B cell (primary cell): ENCODE measurements around the gene AHNAK. TPM values are rescaled to one million over a fixed set of nuclear protein-coding genes. Genes with fewer than 3 reads are reported as not detected.
"Not testable (repeated sequence)": the region's sequence is repeated elsewhere in the genome, so short reads cannot be mapped to it uniquely, and the experiment has no call there.

Experiments
- ATAC-seq: fragments of 200-7000 bp; cut with Tn5 transposase; one replicate; pipeline ENCODE4 v1.10.0; 2021; ENCODE audit warnings: low read depth, mild to moderate bottlenecking, moderate number of reproducible peaks, moderate library complexity
- CTCF ChIA-PET: fragments of 350-600 bp; sonication (Branson Sonifier 250); formaldehyde crosslinking; loops from one replicate; lab custom pipeline; 2021; ENCODE audit warnings: antibody characterized with exemption, inconsistent platforms; lab: Charles Lee
- POLR2A ChIA-PET: fragments of 350-600 bp; sonication (Branson Sonifier 250); formaldehyde crosslinking; loops from one replicate; lab custom pipeline; 2021; ENCODE audit warnings: antibody characterized with exemption; lab: Charles Lee
- DNase-seq: peaks from one replicate; pipeline ENCODE4 v3.0.0; 2013
- H2AFZ ChIP-seq: 2 replicates; pipeline ENCODE4 v1.6.1; 2012; ENCODE audit warnings: mild to moderate bottlenecking, low read depth, low read length; ENCODE audit not compliant: insufficient read depth, poor library complexity, severe bottlenecking
- H3K27ac ChIP-seq, 2 donors: 1 replicate in 1 of 2; 2 replicates in 1 of 2; pipeline ENCODE4 v1.5.1; 2012 to 2013; ENCODE audit warnings: low read length in 2 of 2, mild to moderate bottlenecking in 2 of 2, moderate library complexity in 1 of 2
- H3K27me3 ChIP-seq, 4 experiments: fragments of 200-600 bp in 1 of 4; sonication (generic) in 1 of 4; replicated peaks in 1 of 4; 1 replicate in 2 of 4; 2 replicates in 2 of 4; pipeline versions ENCODE4 v1.6.1 to v1.7.0; 2013 to 2016; ENCODE audit warnings: low read length in 3 of 4, mild to moderate bottlenecking in 2 of 4, mixed read lengths in 1 of 4, moderate library complexity in 1 of 4; ENCODE audit not compliant: insufficient read depth in 4 of 4, control insufficient read depth in 3 of 4; ENCODE audit errors: control extremely low read depth in 1 of 4
- H3K36me3 ChIP-seq, 2 experiments: replicated peaks in 1 of 2; 1 replicate in 1 of 2; 2 replicates in 1 of 2; pipeline versions ENCODE4 v1.6.1 to v1.7.1; 2013; ENCODE audit warnings: low read length in 1 of 2; ENCODE audit not compliant: insufficient read depth in 2 of 2, control insufficient read depth in 1 of 2; ENCODE audit errors: control extremely low read depth in 1 of 2, extremely low read depth in 1 of 2
- H3K4me1 ChIP-seq, 2 donors: fragments of 200-600 bp in 1 of 2; sonication (generic) in 1 of 2; 1 replicate in 1 of 2; 2 replicates in 1 of 2; pipeline versions ENCODE4 v1.5.1 to v1.6.1; 2013 to 2017; ENCODE audit warnings: low read length in 2 of 2; ENCODE audit not compliant: control insufficient read depth in 2 of 2, insufficient read depth in 2 of 2
- H3K4me2 ChIP-seq: replicated peaks from 2 replicates; pipeline ENCODE3; 2012; ENCODE audit warnings: mild to moderate bottlenecking, low read depth, low read length; ENCODE audit not compliant: poor library complexity, severe bottlenecking
- H3K4me3 ChIP-seq, 5 experiments: fragments of 200-600 bp in 1 of 5; sonication (generic) in 1 of 5; 1 replicate in 3 of 5; 2 replicates in 2 of 5; pipeline versions ENCODE4 v1.5.1 to v1.7.0; 2011 to 2016; ENCODE audit warnings: low read length in 4 of 5, mild to moderate bottlenecking in 4 of 5, low read depth in 2 of 5, control low read depth in 1 of 5, moderate library complexity in 1 of 5; ENCODE audit not compliant: insufficient read depth in 1 of 5; ENCODE audit errors: control extremely low read depth in 1 of 5, extremely low read depth in 1 of 5
- H3K79me2 ChIP-seq: fragments of 200-600 bp; sonication (generic); one replicate; pipeline ENCODE4 v1.6.0; 2016; ENCODE audit warnings: low read length; ENCODE audit not compliant: control insufficient read depth, insufficient read depth
- H3K9ac ChIP-seq: fragments of 200-600 bp; sonication (generic); 2 replicates; pipeline ENCODE4 v1.6.1; 2017; ENCODE audit warnings: mild to moderate bottlenecking, low read length, moderate library complexity
- H3K9me3 ChIP-seq, 3 donors: one replicate each; pipeline versions ENCODE4 v1.6.1 to v1.7.1; 2013; ENCODE audit warnings: low read length in 2 of 3; ENCODE audit not compliant: control insufficient read depth in 2 of 3, insufficient read depth in 1 of 3; ENCODE audit errors: control extremely low read depth in 1 of 3
- H4K20me1 ChIP-seq: 2 replicates; pipeline ENCODE4 v1.6.0; 2012; ENCODE audit warnings: mild to moderate bottlenecking, low read length; ENCODE audit not compliant: insufficient read depth, control insufficient read depth, poor library complexity, severe bottlenecking
- H3K27ac Mint-ChIP-seq: one replicate; pipeline ENCODE4 v1.8.0; 2021; ENCODE audit warnings: mixed read lengths
- H3K27me3 Mint-ChIP-seq: one replicate; pipeline ENCODE4 v1.8.0; 2021; ENCODE audit warnings: mixed read lengths
- H3K4me1 Mint-ChIP-seq: one replicate; pipeline ENCODE4 v1.8.0; 2021; ENCODE audit warnings: mixed read lengths
- H3K4me3 Mint-ChIP-seq: one replicate; pipeline ENCODE4 v1.8.0; 2021; ENCODE audit warnings: mixed read lengths
- H3K9me3 Mint-ChIP-seq: one replicate; pipeline ENCODE4 v1.8.0; 2022; ENCODE audit warnings: mixed read lengths; ENCODE audit not compliant: insufficient read depth
- EZH2 ChIP-seq: IDR thresholded peaks from 2 replicates; pipeline ENCODE4 v1.6.1; 2012; ENCODE audit warnings: borderline replicate concordance, low read depth, mild to moderate bottlenecking, moderate library complexity, low read length; ENCODE audit not compliant: insufficient read depth, poor library complexity, severe bottlenecking
- WGBS: methylation state at CpG from one replicate; pipeline ENCODE4 v1.1.5; 2013; ENCODE audit warnings: missing lambda C conversion rate; ENCODE audit not compliant: insufficient coverage; 5-methylcytosine and 5-hydroxymethylcytosine counted together
- intact Hi-C: fragments of 100-400 bp; cut with micrococcal nuclease; formaldehyde crosslinking; loops from one replicate; pipeline ENCODE4 v1.10.0; 2022
- polyA plus RNA-seq: library from polyadenylated mRNA; depleted of rRNA; stranded (reverse); fragments of >200 nt; gene quantifications from 2 replicates; pipeline ENCODE4 v1.2.3, GENCODE V29; 2012
- total RNA-seq, 2 donors: library from RNA; stranded (reverse); fragments of 120-200 nt in 1 of 2; gene quantifications; 1 replicate in 1 of 2; 2 replicates in 1 of 2; pipeline versions ENCODE4 v1.2.3 to v1.2.4, GENCODE V29; 2013 to 2022
- TF ChIP-seq, protein P1 (sequence below): fragments of 200-600 bp; IDR thresholded peaks from one replicate; pipeline ENCODE4 v1.8.0; 2022; ENCODE audit warnings: antibody characterized with exemption, mild to moderate bottlenecking

Gene AHNAK
- total and polyA plus RNA-seq, 2 donors (not counting 1 experiment from before 2014, with no cell fraction given), result 63.7 to 229 TPM

- H3K27me3 ChIP-seq, result no peaks in the 10 kb centered on the region
- ATAC-seq (no peak), DNase-seq (no peak)
- intact Hi-C loops, result no loop called here
- H3K27ac ChIP-seq, result no peak overlapping the region
- Mint-ChIP-seq H3K4me1 (no peaks in the 10 kb centered on the region), H3K9me3 (no peaks in the 10 kb centered on the region), H3K4me3 (no peak overlapping the region), H3K27me3 (no peaks in the 10 kb centered on the region), H3K27ac (no peak overlapping the region)
- CTCF ChIA-PET, result no interaction called here
- no peak overlapping the region for H3K4me3 ChIP-seq
- H3K9ac ChIP-seq, result no peak overlapping the region
- TF ChIP-seq EZH2, result no peak
- TF ChIP-seq, protein P1, sequence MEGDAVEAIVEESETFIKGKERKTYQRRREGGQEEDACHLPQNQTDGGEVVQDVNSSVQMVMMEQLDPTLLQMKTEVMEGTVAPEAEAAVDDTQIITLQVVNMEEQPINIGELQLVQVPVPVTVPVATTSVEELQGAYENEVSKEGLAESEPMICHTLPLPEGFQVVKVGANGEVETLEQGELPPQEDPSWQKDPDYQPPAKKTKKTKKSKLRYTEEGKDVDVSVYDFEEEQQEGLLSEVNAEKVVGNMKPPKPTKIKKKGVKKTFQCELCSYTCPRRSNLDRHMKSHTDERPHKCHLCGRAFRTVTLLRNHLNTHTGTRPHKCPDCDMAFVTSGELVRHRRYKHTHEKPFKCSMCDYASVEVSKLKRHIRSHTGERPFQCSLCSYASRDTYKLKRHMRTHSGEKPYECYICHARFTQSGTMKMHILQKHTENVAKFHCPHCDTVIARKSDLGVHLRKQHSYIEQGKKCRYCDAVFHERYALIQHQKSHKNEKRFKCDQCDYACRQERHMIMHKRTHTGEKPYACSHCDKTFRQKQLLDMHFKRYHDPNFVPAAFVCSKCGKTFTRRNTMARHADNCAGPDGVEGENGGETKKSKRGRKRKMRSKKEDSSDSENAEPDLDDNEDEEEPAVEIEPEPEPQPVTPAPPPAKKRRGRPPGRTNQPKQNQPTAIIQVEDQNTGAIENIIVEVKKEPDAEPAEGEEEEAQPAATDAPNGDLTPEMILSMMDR, result no peak
- WGBS, result 95% methylated on average over 2 of the region's 3 CpGs
- H3K79me2 ChIP-seq, result no peaks in the 10 kb centered on the region
- no peak overlapping the region for H2AFZ ChIP-seq
- H3K9me3 ChIP-seq, result no peaks in the 10 kb centered on the region
- POLR2A ChIA-PET, result interaction anchor here (0.7 kb wide), 1 partner anchor 635 kb away, joined by 3 read pairs; no protein-coding TSS in a partner anchor
- H4K20me1 ChIP-seq, result no peaks in the 10 kb centered on the region
- H3K4me2 ChIP-seq, result no peak overlapping the region
- H3K36me3 ChIP-seq, result no peaks in the 10 kb centered on the region
- H3K4me1 ChIP-seq, result no peaks in the 10 kb centered on the region
Measured at GRCh38 chr11:62387381-62387780, 159.2 kb downstream of the AHNAK start.

DNA sequence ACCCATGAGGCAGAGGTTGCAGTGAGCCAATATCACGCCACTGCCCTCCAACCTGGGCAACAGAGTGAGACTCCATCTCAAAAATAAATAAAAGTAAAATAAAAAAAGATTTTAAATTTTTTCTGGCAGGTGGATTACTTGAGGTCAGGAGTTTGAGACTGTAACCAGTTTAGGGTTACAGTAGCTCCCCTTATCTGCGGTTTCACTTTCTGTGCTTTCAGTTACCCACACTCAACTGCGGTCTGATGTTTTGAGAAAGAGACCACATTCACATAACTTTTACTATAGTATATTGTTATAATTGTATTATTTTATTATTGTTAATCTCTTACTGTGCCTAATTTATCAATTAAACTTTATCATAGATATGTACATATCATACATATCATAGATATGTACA lies 160.5 kb downstream of the AHNAK start:
- H3K27ac Mint-ChIP-seq, H3K4me1 ChIP-seq, H2AFZ ChIP-seq, H3K27me3 ChIP-seq, ATAC-seq, CTCF ChIA-PET, H3K36me3 ChIP-seq, H3K9me3 Mint-ChIP-seq, H3K4me3 ChIP-seq, H3K4me2 ChIP-seq, H3K4me3 Mint-ChIP-seq, H3K4me1 Mint-ChIP-seq, H3K79me2 ChIP-seq, H4K20me1 ChIP-seq, intact Hi-C loops, H3K9me3 ChIP-seq, H3K9ac ChIP-seq, DNase-seq, H3K27me3 Mint-ChIP-seq, H3K27ac ChIP-seq: not testable (repeated sequence)
- WGBS, result no CpG with 5 or more reads among the region's 3 CpGs
- POLR2A ChIA-PET, result interaction anchor here (0.6 kb wide), 1 partner anchor 367 kb away, joined by 3 read pairs; no protein-coding TSS in a partner anchor
